HG03571 (cell line): ENCODE measurements around the gene ADGRF1.

Experiments
- ATAC-seq: cut with Tn5 transposase; IDR thresholded peaks from one replicate; pipeline ENCODE4 v1.9.1; 2021; ENCODE audit not compliant: unreplicated experiment

ADGRF1 gene

DNA sequence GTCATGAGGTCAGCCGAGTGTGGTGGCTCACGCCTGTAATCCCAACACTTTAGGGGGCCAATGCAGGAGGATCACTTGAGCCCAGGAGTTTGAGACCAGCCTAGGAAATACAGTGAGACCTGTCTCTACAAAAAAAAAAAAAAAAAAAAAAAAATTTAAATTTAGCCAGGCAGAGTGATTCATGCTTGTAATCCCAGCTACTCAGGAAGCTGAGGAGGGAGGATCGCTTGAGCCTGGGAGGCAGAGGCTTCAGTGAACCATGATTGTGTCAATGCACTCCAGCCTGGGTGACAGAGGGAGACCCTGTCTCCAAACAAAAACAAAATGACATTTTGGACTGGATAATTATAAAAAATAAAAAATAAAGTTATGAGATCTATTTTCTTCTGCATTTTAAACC is 56.2 kb downstream of the ADGRF1 start:
- no peak for ATAC-seq

DNA sequence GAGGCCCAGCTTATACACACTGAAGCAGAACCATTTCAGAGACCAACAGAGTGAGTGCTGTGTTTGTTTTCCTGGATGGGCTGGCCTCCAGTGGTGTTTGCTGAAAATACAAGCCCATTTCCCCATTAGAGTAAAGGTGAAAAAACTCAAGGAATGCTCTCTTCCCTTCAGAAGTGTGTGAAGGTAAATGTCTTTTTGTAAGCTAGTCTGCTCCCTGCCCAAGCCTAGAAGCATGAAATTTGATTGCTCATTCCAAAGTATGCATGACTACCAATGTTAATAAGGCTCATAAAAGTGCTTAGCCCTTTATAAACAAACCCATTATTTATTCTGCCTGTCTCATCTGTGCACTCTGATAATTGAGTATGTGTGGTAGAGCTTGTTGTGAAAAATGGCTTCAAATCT is 59.1 kb downstream of the ADGRF1 start:
- ATAC-seq = no peak

GRCh38 chr6:46979206-46979605 is 62.9 kb downstream of the ADGRF1 start:
- ATAC-seq = no peak

GRCh38 chr6:46974786-46975185 is 67.3 kb downstream of the ADGRF1 start:
- no peak for ATAC-seq

GRCh38 chr6:46973029-46973428 is 69.1 kb downstream of the ADGRF1 start:
- ATAC-seq = no peak

GRCh38 chr6:46972531-46972930 is 69.6 kb downstream of the ADGRF1 start:
- no peak for ATAC-seq

DNA sequence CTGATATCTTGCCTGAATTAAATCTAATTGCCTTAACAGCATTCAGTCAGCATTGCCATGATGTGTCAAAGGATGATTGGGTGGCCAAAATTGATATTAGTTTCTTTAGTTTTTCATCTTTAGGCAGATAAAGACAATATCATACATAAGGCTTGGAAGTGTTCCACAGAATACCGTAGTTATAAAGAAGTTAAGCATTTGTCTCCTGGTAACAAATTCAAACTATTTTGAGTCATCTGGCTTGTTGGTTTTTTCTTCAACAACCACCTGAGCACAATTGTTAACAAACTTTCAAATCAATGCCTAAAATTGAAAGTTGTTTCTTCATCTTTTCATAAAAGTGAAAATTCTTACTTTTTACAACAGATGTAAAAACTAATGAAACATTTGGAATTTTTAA is 72.9 kb downstream of the ADGRF1 start:
- no peak for ATAC-seq

GRCh38 chr6:46967826-46968349 is 74.2 kb downstream of the ADGRF1 start:
- ATAC-seq = no peak

DNA sequence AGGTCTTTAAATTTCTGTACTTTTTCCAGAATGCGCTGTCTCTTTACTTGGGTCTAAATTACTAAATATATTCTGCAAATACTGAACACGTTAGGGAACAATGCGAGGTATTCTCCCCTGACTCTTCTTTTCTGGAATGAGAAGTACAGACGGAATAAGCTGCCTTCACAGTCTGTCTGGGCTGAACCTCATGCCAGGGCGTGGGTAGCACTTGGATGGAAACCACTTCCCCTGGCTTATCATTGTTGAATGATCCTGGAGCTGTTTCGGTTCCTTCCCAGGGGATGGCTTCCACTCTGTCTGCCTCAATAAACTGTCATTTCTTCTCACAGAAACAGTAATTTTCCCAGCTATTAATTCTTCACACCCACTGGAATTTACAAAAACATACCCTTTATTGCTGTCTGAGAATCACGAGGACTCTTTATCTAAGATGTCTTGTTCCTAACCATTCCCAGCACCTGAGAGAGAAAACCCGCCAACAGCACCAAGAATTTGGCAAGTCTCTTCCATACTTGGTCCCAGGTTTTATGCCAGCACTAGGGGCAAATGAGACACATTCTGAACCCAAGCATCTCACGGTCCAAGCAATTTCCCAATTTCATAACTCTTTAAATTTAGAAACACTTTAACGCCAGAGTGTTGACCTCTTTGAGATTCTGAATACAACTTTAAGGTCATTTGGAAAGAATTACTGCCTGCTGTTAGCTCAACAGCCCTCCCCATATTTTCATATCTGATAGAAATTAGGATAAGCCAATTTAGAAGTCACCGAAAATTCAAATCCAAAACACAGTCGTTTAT is 77.2 kb downstream of the ADGRF1 start:
- ATAC-seq = no peak

DNA sequence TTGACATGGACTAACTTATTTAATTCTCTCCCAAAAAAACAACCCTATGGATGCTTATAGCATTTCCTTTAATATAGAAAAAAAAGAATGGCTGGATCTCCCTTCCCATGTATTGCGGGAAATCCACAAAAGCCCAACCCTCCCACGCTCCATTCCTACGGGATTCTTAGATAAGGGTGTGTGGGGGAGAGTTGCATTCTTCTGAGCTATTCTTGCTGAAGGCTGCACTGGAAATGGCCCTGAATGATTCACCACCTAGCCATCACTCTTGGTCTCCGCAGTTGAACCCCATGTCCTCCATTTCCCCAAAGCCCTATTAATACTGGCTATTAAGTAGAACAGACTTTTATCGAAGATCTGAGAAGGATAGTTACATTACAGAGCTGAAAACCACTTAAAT is 78.5 kb downstream of the ADGRF1 start:
- ATAC-seq = no peak

- no peak for ATAC-seq
Observed at GRCh38 chr6:46963039-46963438, 79.1 kb downstream of the ADGRF1 start.

GRCh38 chr6:46961711-46962110 is 80.4 kb downstream of the ADGRF1 start:
- no peak for ATAC-seq

DNA sequence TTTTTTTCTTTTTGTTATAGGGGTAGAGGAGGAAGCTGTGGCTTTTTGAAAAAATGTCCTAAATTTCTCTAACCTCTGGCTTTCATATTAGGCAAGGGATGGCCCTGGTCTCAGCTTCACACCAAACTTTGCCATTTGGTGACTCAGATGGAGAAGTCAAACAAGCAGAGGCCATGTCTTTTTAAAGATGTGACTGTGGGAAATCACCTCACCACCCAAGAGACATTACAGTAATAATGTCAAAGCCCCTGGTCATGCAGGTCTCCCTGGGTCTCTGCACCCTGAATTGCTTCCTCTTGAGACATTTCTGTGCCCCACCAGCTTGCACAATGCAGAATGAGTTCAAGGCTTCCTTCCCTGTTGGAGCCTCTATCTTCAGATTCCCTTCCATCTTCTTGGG is 80.9 kb downstream of the ADGRF1 start:
- no peak for ATAC-seq

- no peak for ATAC-seq
Observed at GRCh38 chr6:46959419-46959818, 82.7 kb downstream of the ADGRF1 start.

- no peak for ATAC-seq
Observed at GRCh38 chr6:46956409-46956808, 85.7 kb downstream of the ADGRF1 start.

DNA sequence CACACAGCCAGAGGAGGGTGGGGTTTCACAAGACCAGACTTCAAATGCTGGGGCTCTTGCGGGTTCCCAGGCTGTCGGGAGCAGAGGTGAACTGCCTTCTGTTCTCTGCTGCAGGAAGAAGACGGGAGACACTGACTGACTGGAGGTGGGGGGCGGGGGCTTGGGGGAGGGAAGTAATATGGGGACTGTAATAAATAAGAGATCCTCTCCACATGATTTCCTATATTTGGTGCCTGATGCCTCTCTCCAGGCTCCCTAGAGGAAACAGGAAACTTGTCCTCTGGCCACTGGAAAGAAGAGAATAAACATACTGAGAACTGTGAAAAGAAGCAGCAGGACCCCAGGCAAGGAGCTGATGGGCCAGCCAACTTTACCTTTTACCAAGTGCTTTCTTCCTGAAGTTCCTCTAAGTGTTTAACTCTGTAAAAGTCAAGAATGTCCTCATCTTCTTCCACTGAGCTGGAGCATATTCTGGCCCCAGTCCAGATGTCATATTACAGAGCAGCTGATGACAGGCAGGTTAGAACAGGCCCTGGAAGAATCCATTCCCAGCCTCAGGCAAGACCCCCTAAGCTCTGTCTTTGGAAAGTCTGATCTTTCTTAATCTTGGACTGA is 87.2 kb downstream of the ADGRF1 start:
- no peak for ATAC-seq

DNA sequence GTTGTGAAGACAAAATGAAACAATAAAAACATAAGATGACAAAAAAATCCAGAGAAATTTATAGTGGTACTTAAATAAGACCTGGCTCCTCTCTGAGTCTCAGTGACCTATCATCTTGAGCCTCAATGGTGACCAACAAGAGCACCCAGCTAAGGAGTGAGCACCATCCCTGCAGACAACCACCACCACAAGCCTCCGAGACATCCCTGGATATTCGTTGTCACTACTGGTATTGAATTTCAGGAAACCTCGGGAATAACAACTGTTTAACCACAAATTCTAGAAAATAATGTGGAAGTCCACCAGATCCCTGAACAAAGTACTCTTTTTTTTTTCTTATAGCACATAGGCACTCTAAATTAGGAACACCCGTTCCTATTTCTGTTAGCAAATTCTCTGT is 88.2 kb downstream of the ADGRF1 start:
- ATAC-seq = no peak

- no peak for ATAC-seq
Observed at GRCh38 chr6:46949632-46950280, 92.4 kb downstream of the ADGRF1 start.

GRCh38 chr6:46948699-46949098 is 93.4 kb downstream of the ADGRF1 start:
- no peak for ATAC-seq
